Activated CD8-positive, alpha-beta memory T cell treated with anti-CD3 and anti-CD28 coated beads, Interleukin-2, amount 50 U/mL, for 4 hours (primary cell): Measurements from ENCODE around the gene SAG.
"Not testable (repeated sequence)": the region's sequence is repeated elsewhere in the genome, so short reads cannot be mapped to it uniquely, and the experiment has no call there.

Experiments
- DNase-seq: peaks from one replicate; pipeline ENCODE4 v3.0.0-alpha.2; 2020

Gene SAG

GRCh38 chr2:233334915-233335314 is 27.3 kb downstream of the SAG start:
- no peak for DNase-seq

- DNase-seq: not testable (repeated sequence)
Observed at GRCh38 chr2:233336091-233336490, 28.5 kb downstream of the SAG start.

DNA sequence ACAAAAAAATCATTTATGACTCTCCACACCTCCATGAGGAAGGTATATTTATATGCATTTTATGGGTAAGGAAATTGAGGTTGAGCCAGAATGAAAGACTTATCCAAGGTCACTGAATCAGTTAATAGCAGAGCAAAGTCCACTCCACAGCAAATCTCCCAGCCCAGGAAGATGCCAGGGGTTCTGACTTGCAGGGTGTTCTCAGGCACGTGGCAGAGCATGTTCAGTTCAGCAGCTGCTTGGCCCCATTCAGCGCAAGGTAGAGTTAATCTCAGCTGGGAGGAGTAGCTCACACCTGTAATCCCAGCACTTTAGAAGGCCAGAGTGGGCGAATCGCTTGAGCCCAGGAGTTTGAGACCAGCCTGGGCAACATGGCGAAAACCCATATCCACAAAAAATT is 28.9 kb downstream of the SAG start:
- DNase-seq: no peak

- DNase-seq: no peak
Observed at GRCh38 chr2:233338046-233338445, 30.4 kb downstream of the SAG start.

DNA sequence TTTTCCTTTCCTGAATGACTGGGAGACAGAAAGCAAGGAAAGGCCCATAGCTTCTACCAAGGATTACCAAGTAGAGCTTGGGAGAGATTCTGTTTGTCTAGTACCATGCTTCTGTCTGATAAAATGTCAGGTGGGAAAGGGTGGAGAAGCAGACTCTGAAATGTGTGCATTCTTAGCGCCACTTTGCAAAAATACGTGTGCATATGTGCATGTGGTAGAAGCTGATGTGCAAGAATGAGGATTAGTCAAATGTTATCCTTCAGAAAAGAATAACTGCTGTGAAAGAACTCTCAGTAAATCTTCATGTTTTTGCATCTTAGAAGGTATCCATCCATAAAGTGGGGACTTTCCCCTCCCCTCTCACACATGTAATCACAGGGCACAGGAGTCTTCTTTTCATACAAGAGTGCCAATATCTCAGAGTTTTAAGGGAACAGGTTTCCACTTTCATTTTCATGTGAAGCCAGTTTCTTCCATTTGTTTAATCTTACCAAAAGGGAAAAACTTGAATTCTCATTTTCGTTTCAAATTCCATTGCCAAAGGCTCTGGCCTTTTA is 31.3 kb downstream of the SAG start:
- DNase-seq: no peak

- DNase-seq: no peak
Observed at GRCh38 chr2:233339427-233339826, 31.8 kb downstream of the SAG start.

DNA sequence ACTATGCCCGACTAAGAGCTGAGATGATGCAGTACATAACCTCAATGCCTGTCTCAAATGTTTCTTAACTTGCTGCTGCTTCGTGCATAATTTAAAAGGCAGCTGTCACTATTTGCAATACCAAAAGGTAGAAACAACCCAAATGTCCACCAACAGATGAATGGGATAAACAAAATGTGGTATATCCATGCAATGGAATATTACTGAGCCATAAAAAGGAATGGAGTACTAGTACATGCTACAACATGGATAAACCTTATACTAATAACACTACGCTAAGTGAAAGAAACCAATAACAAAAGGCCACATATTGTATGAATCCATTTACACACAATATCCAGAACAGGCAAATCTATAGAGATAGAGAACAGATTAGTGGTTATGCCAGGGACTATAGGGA is 33.7 kb downstream of the SAG start:
- no peak for DNase-seq

- DNase-seq: no peak
Observed at GRCh38 chr2:233342301-233342700, 34.7 kb downstream of the SAG start.

GRCh38 chr2:233343171-233343705 is 35.6 kb downstream of the SAG start:
- no peak for DNase-seq

- DNase-seq: no peak
Observed at GRCh38 chr2:233346376-233346775, 38.8 kb downstream of the SAG start.

GRCh38 chr2:233346930-233347329 is 39.3 kb downstream of the SAG start:
- no peak for DNase-seq

DNA sequence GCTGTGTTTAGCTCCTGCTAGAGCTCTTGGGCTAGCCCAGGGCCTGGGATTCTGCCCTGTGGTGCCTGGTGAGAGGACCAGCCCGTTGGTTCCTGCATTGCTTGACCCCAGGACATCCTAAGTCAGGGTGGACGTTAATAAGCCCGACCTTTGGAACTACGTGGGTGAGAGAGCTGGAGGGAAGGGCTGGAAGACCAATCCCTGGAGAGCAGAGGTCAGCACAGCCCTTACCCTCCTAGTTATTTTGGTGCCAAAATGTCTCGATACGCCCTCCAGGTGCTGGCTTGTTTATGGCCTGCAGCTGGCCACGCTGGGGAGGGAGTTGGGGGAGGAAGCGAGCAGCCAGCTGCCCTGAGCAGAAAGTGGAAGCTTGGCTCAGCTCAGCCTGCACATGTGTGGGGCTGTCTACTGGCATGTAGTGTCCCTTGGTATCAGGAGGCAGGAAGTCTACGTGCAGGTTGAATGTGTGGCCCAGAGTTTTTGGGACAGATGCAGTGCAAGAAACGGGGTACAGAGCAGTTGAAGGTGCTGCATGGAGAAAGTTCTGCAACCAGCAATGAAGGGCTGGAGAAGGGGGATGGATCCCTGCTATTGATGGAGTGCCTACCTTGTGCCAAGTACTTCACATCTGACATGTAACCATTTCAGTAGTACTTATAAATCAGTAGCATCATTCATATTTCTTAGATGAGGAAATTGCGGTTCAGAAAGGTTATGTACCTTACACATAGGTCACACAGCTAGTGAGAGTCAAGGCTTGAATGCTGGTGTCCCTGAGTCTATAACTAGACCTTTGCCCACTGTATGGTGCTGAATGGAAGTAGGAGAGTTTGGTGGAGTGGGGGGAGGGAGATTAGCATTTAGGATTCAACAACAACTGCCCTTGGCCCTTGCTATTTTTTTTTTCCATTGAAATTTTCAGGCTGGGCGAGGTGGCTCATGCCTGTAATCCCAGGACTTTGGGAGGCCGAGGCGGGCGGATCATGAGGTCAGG is 41.7 kb downstream of the SAG start:
- no peak for DNase-seq

DNA sequence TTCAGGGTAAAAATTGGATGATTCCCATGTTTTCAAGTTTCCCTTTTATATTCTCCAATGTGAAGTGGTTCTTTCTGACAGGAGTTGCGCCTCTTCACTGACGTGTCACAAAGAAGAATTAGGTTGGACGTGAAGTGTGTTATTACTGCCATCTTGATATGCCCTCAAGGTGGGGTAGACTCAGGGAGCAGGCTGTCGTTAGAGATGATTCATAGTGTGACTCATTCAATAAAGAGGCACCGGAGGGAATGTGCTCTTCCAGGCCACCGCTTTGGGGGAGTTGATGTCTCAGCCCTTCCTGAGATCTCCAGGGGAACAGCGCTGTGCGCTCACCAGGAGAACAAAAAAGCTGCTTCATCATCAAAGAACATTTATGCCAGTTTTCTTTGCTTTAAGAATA is 43.1 kb downstream of the SAG start:
- peak; percentile 59 for DNase-seq

DNA sequence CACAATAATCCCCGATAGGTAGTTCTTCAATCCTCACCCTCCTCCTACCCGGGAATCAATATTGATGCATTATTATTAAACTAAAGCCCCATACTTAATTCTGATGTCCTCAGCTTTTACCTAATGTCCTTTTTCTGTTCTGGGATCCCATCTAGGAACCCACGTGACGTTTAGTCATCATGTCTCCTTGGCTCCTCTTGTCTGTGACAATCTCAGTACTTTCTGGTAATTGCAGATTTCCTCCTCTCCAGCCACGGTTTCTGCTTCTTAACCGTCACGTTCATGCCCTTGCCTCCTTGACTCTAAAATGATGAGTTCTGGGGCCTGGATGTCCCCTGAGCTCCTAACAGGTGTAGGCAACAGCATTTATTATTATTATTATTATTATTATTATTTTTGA is 43.8 kb downstream of the SAG start:
- no peak for DNase-seq

GRCh38 chr2:233352141-233352842 is 44.7 kb downstream of the SAG start:
- DNase-seq: no peak

- no peak for DNase-seq
Observed at GRCh38 chr2:233353101-233353768, 45.6 kb downstream of the SAG start.

- peak; percentile 75 for DNase-seq
Observed at GRCh38 chr2:233353769-233354499, 46.3 kb downstream of the SAG start, which contains the start of gene DGKD. Gene DGKD, plus strand, starts transcription at chr2:233354494. Its CDS starts 25 bp downstream, at chr2:233354519.

DNA sequence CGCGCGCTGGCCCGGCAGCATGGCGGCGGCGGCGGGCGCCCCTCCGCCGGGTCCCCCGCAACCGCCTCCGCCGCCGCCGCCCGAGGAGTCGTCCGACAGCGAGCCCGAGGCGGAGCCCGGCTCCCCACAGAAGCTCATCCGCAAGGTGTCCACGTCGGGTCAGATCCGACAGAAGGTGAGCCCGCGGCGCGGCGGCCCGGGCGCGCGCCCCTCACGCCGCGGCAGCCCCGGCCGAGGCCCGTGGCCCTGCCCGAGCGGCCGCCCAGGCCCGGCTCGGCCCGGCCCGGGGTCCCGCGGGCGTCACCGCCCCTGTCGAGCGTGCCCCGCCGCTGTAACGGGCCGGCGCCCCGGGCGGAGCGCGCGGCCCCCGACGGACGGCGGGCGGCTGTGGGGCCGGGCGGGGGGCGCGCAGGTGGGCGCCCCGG is 46.9 kb downstream of the SAG start:
- no peak for DNase-seq

DNA sequence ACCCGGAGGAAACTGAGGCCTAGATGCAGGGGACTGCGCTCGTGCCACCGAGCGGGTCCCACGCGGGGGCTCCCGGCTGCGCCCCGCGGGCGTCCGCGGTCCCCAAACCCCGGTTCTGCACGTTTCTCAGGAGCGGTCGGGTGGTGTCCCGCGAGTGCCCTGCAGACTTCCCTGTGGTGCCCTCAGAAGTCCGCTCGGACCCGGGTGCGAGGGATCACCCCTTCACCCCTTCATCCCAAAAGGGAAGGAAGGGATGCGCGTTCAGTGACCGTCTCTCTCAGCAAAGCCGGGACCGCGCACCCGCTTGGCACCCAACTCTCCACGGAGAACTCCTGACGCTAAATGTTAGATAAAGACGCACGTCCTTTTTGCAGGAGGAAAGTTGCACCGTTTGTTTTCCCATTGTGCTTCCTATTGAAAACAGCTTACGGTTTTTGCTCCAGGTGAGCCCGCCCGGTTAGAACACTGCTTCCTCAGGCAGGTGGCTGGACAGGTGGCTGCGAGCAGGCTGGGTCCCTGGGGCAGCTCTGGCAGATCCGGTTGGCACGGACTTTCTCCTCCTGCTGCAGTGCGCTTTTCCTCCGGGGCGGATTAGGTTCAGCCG is 47.5 kb downstream of the SAG start:
- peak; percentile 24 for DNase-seq

- no peak for DNase-seq
Observed at GRCh38 chr2:233355916-233356315, 48.3 kb downstream of the SAG start.

- DNase-seq: no peak
Observed at GRCh38 chr2:233356546-233357308, 49.1 kb downstream of the SAG start.
